ENCODE data around the gene LAMA5.

DNA sequence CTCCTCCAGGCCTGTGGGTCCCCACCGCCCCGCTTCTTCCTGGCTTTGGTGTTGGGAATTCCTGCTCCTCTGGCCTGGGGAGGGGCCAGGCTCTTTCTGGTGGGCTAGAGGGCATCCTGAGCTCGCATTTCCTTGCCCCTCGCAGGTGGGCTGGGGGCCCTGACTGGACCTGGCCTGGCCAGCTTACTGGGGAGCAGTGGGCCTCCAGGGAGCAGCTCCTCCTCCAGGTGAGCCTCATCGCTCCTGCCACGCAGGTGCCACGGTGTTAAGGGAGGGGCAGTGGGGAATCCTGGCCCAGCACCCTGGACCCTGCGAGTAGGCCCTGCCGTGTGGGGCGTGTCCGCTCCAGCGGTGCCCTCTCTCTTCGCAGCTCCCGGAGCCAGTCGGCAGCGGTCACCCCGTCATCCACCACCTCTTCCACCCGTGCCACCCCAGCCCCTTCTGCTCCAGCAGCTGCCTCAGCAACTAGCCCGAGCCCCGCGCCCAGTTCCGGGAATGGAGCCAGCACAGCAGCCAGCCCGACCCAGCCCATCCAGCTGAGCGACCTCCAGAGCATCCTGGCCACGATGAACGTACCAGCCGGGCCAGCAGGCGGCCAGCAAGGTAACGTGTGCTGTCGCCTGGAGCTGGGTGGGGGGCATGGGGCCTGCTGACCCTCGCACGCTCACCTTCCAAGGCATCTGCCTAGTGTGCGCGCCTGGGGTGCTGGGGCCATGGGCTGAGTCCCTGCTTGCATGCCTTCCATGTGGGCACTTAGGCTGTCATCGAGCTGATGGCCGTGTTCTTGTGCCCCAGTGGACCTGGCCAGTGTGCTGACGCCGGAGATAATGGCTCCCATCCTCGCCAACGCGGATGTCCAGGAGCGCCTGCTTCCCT lies 59.6 kb downstream of the LAMA5 start:
- no peak for TF ChIP-seq POLR2A (IDR thresholded peaks at IDR 0.05)
- TF ChIP-seq, protein P1, sequence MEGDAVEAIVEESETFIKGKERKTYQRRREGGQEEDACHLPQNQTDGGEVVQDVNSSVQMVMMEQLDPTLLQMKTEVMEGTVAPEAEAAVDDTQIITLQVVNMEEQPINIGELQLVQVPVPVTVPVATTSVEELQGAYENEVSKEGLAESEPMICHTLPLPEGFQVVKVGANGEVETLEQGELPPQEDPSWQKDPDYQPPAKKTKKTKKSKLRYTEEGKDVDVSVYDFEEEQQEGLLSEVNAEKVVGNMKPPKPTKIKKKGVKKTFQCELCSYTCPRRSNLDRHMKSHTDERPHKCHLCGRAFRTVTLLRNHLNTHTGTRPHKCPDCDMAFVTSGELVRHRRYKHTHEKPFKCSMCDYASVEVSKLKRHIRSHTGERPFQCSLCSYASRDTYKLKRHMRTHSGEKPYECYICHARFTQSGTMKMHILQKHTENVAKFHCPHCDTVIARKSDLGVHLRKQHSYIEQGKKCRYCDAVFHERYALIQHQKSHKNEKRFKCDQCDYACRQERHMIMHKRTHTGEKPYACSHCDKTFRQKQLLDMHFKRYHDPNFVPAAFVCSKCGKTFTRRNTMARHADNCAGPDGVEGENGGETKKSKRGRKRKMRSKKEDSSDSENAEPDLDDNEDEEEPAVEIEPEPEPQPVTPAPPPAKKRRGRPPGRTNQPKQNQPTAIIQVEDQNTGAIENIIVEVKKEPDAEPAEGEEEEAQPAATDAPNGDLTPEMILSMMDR (IDR thresholded peaks at IDR 0.05 in 4 of 5, conservative IDR thresholded peaks at IDR 0.05 in 1 of 5) = no peak

Measured in gastrocnemius medialis (tissue), 4 donors.